CD4-positive, alpha-beta T cell (primary cell): ENCODE measurements around the gene TPRN. TPM values are rescaled to one million over a fixed set of nuclear protein-coding genes. Genes with fewer than 3 reads are reported as not detected.

ENCODE experiments used
- ATAC-seq: fragments of 200-7000 bp; cut with Tn5 transposase; one replicate; pipeline ENCODE4 v1.10.0; 2022; ENCODE audit warnings: mild to moderate bottlenecking; ENCODE audit not compliant: poor library complexity
- CTCF ChIA-PET: fragments of 350-600 bp; sonication (Branson Sonifier 250); formaldehyde crosslinking; loops from one replicate; lab custom pipeline; 2021; ENCODE audit warnings: antibody characterized with exemption, inconsistent platforms; lab: Charles Lee
- POLR2A ChIA-PET: fragments of 350-600 bp; sonication (Branson Sonifier 250); formaldehyde crosslinking; loops from one replicate; lab custom pipeline; 2021; ENCODE audit warnings: antibody characterized with exemption, inconsistent platforms; lab: Charles Lee
- DNase-seq, 14 experiments: peaks; one replicate each; pipeline ENCODE4 v3.0.0-alpha.2; 2013 to 2020; ENCODE audit warnings: mixed read lengths in 2 of 14
- H3K27ac ChIP-seq, 2 donors: one replicate each; pipeline versions ENCODE4 v1.5.1 to v1.7.0; 2013; ENCODE audit warnings: low read length in 2 of 2, low read depth in 1 of 2, mild to moderate bottlenecking in 1 of 2
- H3K27me3 ChIP-seq, 2 experiments: 1 replicate in 1 of 2; 2 replicates in 1 of 2; pipeline versions ENCODE4 v1.6.1 to v1.7.0; 2013; ENCODE audit warnings: low read length in 2 of 2, control low read depth in 1 of 2, mild to moderate bottlenecking in 1 of 2, moderate library complexity in 1 of 2; ENCODE audit not compliant: insufficient read depth in 2 of 2, control insufficient read depth in 1 of 2
- H3K36me3 ChIP-seq: one replicate; pipeline ENCODE4 v1.6.1; 2013; ENCODE audit warnings: low read length, control low read depth; ENCODE audit not compliant: insufficient read depth
- H3K4me1 ChIP-seq: one replicate; pipeline ENCODE4 v1.6.1; 2013; ENCODE audit warnings: low read length, control low read depth; ENCODE audit not compliant: insufficient read depth
- H3K4me3 ChIP-seq: one replicate; pipeline ENCODE4 v1.5.1; 2013; ENCODE audit warnings: mild to moderate bottlenecking, low read length, moderate library complexity
- H3K9me3 ChIP-seq, 2 experiments: 1 replicate in 1 of 2; 2 replicates in 1 of 2; pipeline versions ENCODE4 v1.6.1 to v1.7.0; 2013; ENCODE audit warnings: low read length in 2 of 2, mild to moderate bottlenecking in 2 of 2, control low read depth in 1 of 2, moderate library complexity in 1 of 2; ENCODE audit not compliant: control insufficient read depth in 1 of 2, insufficient read depth in 1 of 2
- H3K27ac Mint-ChIP-seq: one replicate; pipeline ENCODE4 v1.8.0; 2020; ENCODE audit warnings: mixed read lengths
- H3K27me3 Mint-ChIP-seq: one replicate; pipeline ENCODE4 v1.8.0; 2021; ENCODE audit warnings: mixed read lengths
- H3K36me3 Mint-ChIP-seq: one replicate; pipeline ENCODE4 v1.8.0; 2021; ENCODE audit warnings: low read depth, mixed read lengths
- H3K4me1 Mint-ChIP-seq: one replicate; pipeline ENCODE4 v1.8.0; 2021; ENCODE audit warnings: low read depth, mixed read lengths
- H3K4me3 Mint-ChIP-seq: one replicate; pipeline ENCODE4 v1.8.0; 2020; ENCODE audit warnings: mild to moderate bottlenecking, mixed read lengths
- H3K9me3 Mint-ChIP-seq: one replicate; pipeline ENCODE4 v1.8.0; 2020; ENCODE audit warnings: mixed read lengths
- intact Hi-C, 2 experiments: fragments of 100-400 bp; cut with DNase I in 1 of 2; cut with micrococcal nuclease in 1 of 2; formaldehyde crosslinking; loops; one replicate each; pipeline versions ENCODE4 v1.15.1 to v1.9.0; 2023 to 2025; cut with DNase I, micrococcal nuclease
- total RNA-seq, 174 experiments: library from RNA in 2 of 174; stranded (reverse) in 2 of 174; gene quantifications; one replicate each; pipeline ENCODE4 v1.2.3 and lab custom pipeline; 2021 to 2026
- TF ChIP-seq, protein P1 (sequence below): fragments of 200-600 bp; IDR thresholded peaks from one replicate; pipeline ENCODE4 v1.8.0; 2022; ENCODE audit warnings: antibody characterized with exemption, mild to moderate bottlenecking

Gene TPRN
- total RNA-seq, 2 experiments from 2014 or later: 6.1 to 8.6 TPM

DNA sequence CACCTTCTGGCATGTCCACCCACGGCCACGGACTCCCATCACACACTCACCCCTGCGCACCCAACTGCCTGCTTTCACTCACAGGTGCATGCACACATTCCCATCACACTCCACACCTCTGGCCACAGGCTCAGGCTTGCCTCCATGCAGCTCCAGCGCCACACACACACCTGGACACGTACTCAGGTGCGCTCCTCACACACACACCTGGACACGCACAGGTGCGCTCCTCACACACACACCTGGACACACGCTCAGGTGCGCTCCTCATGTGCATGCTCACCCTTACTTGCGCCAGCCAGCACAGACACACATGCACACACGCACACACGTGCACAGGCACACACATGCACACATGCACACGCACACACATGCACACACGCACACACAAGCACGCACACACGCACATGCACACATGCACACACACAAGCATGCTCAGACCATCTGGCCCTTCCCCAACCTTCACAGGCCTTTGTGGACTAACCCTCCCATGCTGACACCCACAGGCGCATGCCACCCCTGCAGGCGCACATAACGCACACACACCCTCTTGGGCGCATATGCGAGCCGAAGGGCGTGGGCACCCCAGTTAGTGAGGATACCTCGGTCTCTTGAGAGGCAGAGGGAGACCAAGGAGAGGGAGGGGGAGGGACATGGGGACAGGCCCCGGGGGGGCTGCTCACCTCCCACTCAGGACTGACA, 53.3 kb downstream of the TPRN start:
- no peak overlapping the region for H3K4me3 Mint-ChIP-seq
- Histone ChIP-seq H3K27ac (no peak overlapping the region), H3K27me3 (peaks cover 16 to 25% of the 10 kb centered on the region in 2 experiments), H3K9me3 (peaks cover 0 to 21% of the 10 kb centered on the region in 2 experiments), H3K36me3 (no peaks in the 10 kb centered on the region), H3K4me3 (no peak overlapping the region), H3K4me1 (peaks cover 5% of the 10 kb centered on the region)
- H3K27ac Mint-ChIP-seq: no peak overlapping the region
- intact Hi-C loops: no loop called here
- no peak for ATAC-seq
- TF ChIP-seq, protein P1, sequence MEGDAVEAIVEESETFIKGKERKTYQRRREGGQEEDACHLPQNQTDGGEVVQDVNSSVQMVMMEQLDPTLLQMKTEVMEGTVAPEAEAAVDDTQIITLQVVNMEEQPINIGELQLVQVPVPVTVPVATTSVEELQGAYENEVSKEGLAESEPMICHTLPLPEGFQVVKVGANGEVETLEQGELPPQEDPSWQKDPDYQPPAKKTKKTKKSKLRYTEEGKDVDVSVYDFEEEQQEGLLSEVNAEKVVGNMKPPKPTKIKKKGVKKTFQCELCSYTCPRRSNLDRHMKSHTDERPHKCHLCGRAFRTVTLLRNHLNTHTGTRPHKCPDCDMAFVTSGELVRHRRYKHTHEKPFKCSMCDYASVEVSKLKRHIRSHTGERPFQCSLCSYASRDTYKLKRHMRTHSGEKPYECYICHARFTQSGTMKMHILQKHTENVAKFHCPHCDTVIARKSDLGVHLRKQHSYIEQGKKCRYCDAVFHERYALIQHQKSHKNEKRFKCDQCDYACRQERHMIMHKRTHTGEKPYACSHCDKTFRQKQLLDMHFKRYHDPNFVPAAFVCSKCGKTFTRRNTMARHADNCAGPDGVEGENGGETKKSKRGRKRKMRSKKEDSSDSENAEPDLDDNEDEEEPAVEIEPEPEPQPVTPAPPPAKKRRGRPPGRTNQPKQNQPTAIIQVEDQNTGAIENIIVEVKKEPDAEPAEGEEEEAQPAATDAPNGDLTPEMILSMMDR: no peak
- ChIA-PET CTCF (interaction anchor here (0.6 kb wide), 1 partner anchor 89 kb away, joined by 3 read pairs; no protein-coding TSS in a partner anchor), POLR2A (no interaction called here)
- H3K9me3 Mint-ChIP-seq: no peaks in the 10 kb centered on the region
- no peak for DNase-seq
- peaks cover 17% of the 10 kb centered on the region for H3K27me3 Mint-ChIP-seq
- H3K4me1 Mint-ChIP-seq: peaks cover 2% of the 10 kb centered on the region
- H3K36me3 Mint-ChIP-seq: no peaks in the 10 kb centered on the region

DNA sequence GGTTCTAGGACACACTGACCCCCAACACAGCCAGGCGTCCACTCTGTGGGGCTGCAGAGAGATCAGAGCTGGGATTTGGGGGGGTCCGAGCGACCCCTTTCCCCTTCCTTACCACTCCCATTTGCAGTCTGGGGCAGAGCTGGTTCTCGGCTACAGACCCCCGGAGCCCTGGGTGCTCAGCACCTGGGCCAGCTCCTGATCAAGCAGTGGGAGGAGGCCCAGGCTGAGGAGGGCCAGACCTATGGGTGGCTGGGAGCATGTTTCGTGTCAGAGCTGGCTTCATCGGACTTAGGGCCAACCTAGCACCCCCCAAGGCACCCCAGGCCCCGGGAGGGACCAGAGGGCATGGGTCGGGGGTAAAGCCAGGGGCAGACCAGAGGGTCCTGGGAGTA, 54.0 kb downstream of the TPRN start:
- Mint-ChIP-seq H3K9me3 (no peaks in the 10 kb centered on the region), H3K4me3 (no peak overlapping the region), H3K27me3 (peaks cover 24% of the 10 kb centered on the region), H3K36me3 (no peaks in the 10 kb centered on the region), H3K27ac (no peak overlapping the region), H3K4me1 (peaks cover 5% of the 10 kb centered on the region)
- H3K9me3 ChIP-seq: peaks cover 0 to 22% of the 10 kb centered on the region in 2 experiments
- ChIA-PET POLR2A (no interaction called here), CTCF (interaction anchor here (0.6 kb wide), 1 partner anchor 90 kb away, joined by 3 read pairs; no protein-coding TSS in a partner anchor)
- TF ChIP-seq, protein P1: no peak
- ATAC-seq (no peak), DNase-seq (no peak)
- no peaks in the 10 kb centered on the region for H3K36me3 ChIP-seq
- intact Hi-C loops: no loop called here
- H3K27me3 ChIP-seq: peaks cover 23 to 28% of the 10 kb centered on the region in 2 experiments
- H3K4me3 ChIP-seq: no peak overlapping the region
- peaks cover 4% of the 10 kb centered on the region for H3K4me1 ChIP-seq
- no peak overlapping the region for H3K27ac ChIP-seq

DNA sequence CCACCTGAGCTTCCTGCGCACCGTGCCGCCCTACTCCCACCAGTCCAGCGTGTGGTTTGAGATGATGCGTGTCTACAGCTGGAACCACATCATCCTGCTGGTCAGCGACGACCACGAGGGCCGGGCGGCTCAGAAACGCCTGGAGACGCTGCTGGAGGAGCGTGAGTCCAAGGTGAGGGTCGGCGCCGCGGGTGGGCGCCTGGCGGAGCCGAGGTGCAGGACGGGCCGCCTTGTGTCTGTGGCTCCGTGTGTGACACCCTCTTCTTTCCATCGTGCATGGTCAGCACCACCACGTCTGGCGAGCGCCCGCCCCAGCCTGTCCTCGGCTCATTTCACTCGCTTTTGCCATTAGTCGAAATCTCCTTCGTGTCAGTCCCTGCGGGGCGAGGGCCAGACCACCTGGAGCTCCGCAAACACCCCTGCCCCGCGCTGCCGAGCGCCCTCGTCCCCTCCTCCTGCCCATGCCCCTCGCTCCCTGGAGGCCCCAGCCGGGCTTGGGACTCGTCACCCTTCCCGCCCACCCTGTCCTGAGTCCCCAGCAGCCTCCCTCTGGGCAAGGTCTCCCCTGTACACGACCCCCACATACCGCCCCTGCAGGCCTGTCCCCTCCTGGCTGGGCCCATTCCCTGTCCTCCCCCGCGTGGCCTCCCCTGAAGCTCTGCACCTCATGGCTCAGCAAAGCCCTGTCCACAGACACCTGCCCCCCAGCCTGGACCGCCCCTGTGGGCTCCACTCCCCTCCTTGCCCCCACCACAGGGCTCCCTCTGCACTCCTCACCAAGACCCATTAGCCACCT, 54.6 kb downstream of the TPRN start:
- H3K36me3 Mint-ChIP-seq: no peaks in the 10 kb centered on the region
- Histone ChIP-seq H3K27ac (no peak overlapping the region), H3K4me1 (no peaks in the 10 kb centered on the region), H3K36me3 (no peaks in the 10 kb centered on the region), H3K4me3 (no peak overlapping the region), H3K27me3 (peaks cover 28 to 34% of the 10 kb centered on the region in 2 experiments), H3K9me3 (peaks cover 0 to 22% of the 10 kb centered on the region in 2 experiments)
- TF ChIP-seq, protein P1: no peak
- H3K27me3 Mint-ChIP-seq: peaks cover 30% of the 10 kb centered on the region
- peaks cover 5% of the 10 kb centered on the region for H3K4me1 Mint-ChIP-seq
- POLR2A ChIA-PET: no interaction called here
- H3K4me3 Mint-ChIP-seq: no peak overlapping the region
- CTCF ChIA-PET: no interaction called here
- DNase-seq (no peak), ATAC-seq (no peak)
- intact Hi-C loops: no loop called here
- H3K9me3 Mint-ChIP-seq: no peaks in the 10 kb centered on the region
- H3K27ac Mint-ChIP-seq: no peak overlapping the region
